HepG2 (cell line): ENCODE measurements around the gene ARHGEF11. TPM values are rescaled to one million over a fixed set of nuclear protein-coding genes. Genes with fewer than 3 reads are reported as not detected.

ENCODE experiments used
- DMTF1 ChIP-seq: sonication (generic); formaldehyde crosslinking; IDR thresholded peaks from 2 replicates; pipeline ENCODE4 v1.4.0; 2020; ENCODE audit warnings: mild to moderate bottlenecking, missing genetic modification reagents
- HMGXB4 ChIP-seq, 2 experiments: sonication (generic) in 1 of 2; formaldehyde crosslinking in 1 of 2; IDR thresholded peaks; 2 replicates each; pipeline versions ENCODE4 v1.4.0 to v1.6.1; 2018 to 2020; ENCODE audit warnings: missing genetic modification reagents in 2 of 2, borderline replicate concordance in 1 of 2, low read depth in 1 of 2, mild to moderate bottlenecking in 1 of 2, missing biosample characterization in 1 of 2
- MTA1 ChIP-seq: sonication (generic); formaldehyde crosslinking; IDR thresholded peaks from 2 replicates; pipeline ENCODE4 v1.4.0; 2020; ENCODE audit warnings: missing genetic modification reagents, mild to moderate bottlenecking, borderline replicate concordance
- SOX5 ChIP-seq: IDR thresholded peaks from 2 replicates; pipeline ENCODE4 v1.6.1; 2016; ENCODE audit warnings: borderline replicate concordance
- SP1 ChIP-seq, 2 experiments: fragments of 450-650 bp in 1 of 2; sonication (generic) in 1 of 2; formaldehyde crosslinking in 1 of 2; IDR thresholded peaks; 2 replicates each; pipeline versions ENCODE4 v1.4.0 to v1.6.1; 2016 to 2020; ENCODE audit warnings: missing genetic modification reagents in 1 of 2
- SP5 ChIP-seq: IDR thresholded peaks from 2 replicates; pipeline ENCODE4 v1.6.1; 2016; ENCODE audit warnings: low read depth, borderline replicate concordance
- SRSF9 ChIP-seq: fragments of 200-400 bp; formaldehyde crosslinking; IDR thresholded peaks from 2 replicates; pipeline ENCODE4 v1.6.1; 2018; ENCODE audit warnings: borderline replicate concordance, mild to moderate bottlenecking, low read depth, low read length; ENCODE audit not compliant: insufficient read depth, poor library complexity, severe bottlenecking
- ZFP91 ChIP-seq: sonication (generic); formaldehyde crosslinking; IDR thresholded peaks from 2 replicates; pipeline ENCODE4 v1.9.0; 2022; ENCODE audit warnings: missing genetic modification reagents, mild to moderate bottlenecking, borderline replicate concordance
- ZKSCAN1 ChIP-seq: fragments of 150-350 bp; IDR thresholded peaks from 2 replicates; pipeline ENCODE4 v1.6.1; 2014; ENCODE audit warnings: low read length
- ZNF232 ChIP-seq: sonication (generic); formaldehyde crosslinking; IDR thresholded peaks from 2 replicates; pipeline ENCODE4 v1.4.0; 2020; ENCODE audit warnings: missing genetic modification reagents, borderline replicate concordance
- ZNF292 ChIP-seq: sonication (generic); formaldehyde crosslinking; IDR thresholded peaks from 2 replicates; pipeline ENCODE4 v1.8.1; 2022; ENCODE audit warnings: mild to moderate bottlenecking, low read depth, missing genetic modification reagents, borderline replicate concordance
- ZNF318 ChIP-seq: sonication (generic); formaldehyde crosslinking; IDR thresholded peaks from 2 replicates; pipeline ENCODE4 v1.4.0; 2020; ENCODE audit warnings: mild to moderate bottlenecking, missing genetic modification reagents
- polyA plus RNA-seq, 8 experiments: library from polyadenylated mRNA; depleted of rRNA in 3 of 8; stranded (reverse) in 7 of 8; unstranded in 1 of 8; fragments of >200 nt; fragmentation: Illumina TruSeq in 4 of 8; extraction: Trizol in 4 of 8; gene quantifications; 2 replicates each; pipeline versions ENCODE4 v1.2.1 to v1.2.3, GENCODE V29; 2011 to 2016; ENCODE audit warnings: low read depth in 4 of 8, missing spikeins in 1 of 8, mixed read lengths in 1 of 8; ENCODE audit not compliant: insufficient read depth in 1 of 8
- total RNA-seq, 5 experiments: library from RNA; depleted of rRNA; stranded (reverse); fragments of >200 nt; fragmentation: Illumina TruSeq; extraction: Trizol; gene quantifications; 2 replicates each; pipeline ENCODE4 v1.2.3, GENCODE V29; 2016; ENCODE audit warnings: low read depth in 1 of 5

ARHGEF11 gene
- total and polyA plus RNA-seq, 2 of the 13 experiments (the other 11 are each of a cell fraction or from before 2014, with no cell fraction given) = 16.5 to 21.2 TPM

GRCh38 chr1:156892190-156893047, 153.1 kb downstream of the ARHGEF11 start (continued):
- TF ChIP-seq ZNF318 (CRISPR knock-in tag) (no peak), SOX5 (CRISPR knock-in tag) (0 out of 2 replicates have a peak, but pooled peaks have one; percentile 11), MTA1 (CRISPR knock-in tag) (no peak), HMGXB4 (CRISPR knock-in tag; IDR thresholded peaks at IDR 0.05; ENCODE audit: borderline replicate concordance in 1 of 2, low read depth in 1 of 2) (peak; percentile 51 to 64; a peak in 2 of 4 replicates), ZNF232 (no peak), SP5 (CRISPR knock-in tag) (peak; percentile 62; the same call in 1 of the 2 replicates), SRSF9 (no peak), ZNF292 (no peak), ZKSCAN1 (no peak), DMTF1 (CRISPR knock-in tag) (no peak), SP1 (IDR thresholded peaks at IDR 0.05) (no peak), SP1 (CRISPR knock-in tag; IDR thresholded peaks at IDR 0.05) (no peak), ZFP91 (CRISPR knock-in tag) (peak; percentile 23; the same call in 1 of the 2 replicates)
